GM12873 (cell line): ENCODE results near the gene NKAIN4.

Experiments
- CTCF ChIP-seq: IDR thresholded peaks from 2 replicates; pipeline ENCODE4 v1.5.1; 2012; ENCODE audit warnings: low read depth, mild to moderate bottlenecking, moderate library complexity, low read length, control low read depth; ENCODE audit not compliant: insufficient read depth; ENCODE audit errors: missing control alignments

NKAIN4 gene

GRCh38 chr20:63258781-63259180 lies 4.5 kb upstream of the NKAIN4 start:
- no peak for TF ChIP-seq CTCF

- no peak for TF ChIP-seq CTCF
Measured at GRCh38 chr20:63257629-63258028, 3.4 kb upstream of the NKAIN4 start.

- no peak for TF ChIP-seq CTCF
Measured at GRCh38 chr20:63256954-63257353, 2.7 kb upstream of the NKAIN4 start.

GRCh38 chr20:63255931-63256704 lies 1.9 kb upstream of the NKAIN4 start:
- TF ChIP-seq CTCF, result no peak

GRCh38 chr20:63254606-63255384 lies 532 bp upstream of the NKAIN4 start:
- TF ChIP-seq CTCF, result no peak

- no peak for TF ChIP-seq CTCF
Measured at GRCh38 chr20:63253438-63254231, 628 bp downstream of the NKAIN4 start.

GRCh38 chr20:63253065-63253437 lies 1.2 kb downstream of the NKAIN4 start:
- no peak for TF ChIP-seq CTCF
